Measurements from ENCODE around the gene LNX1.

The LNX1 gene

DNA sequence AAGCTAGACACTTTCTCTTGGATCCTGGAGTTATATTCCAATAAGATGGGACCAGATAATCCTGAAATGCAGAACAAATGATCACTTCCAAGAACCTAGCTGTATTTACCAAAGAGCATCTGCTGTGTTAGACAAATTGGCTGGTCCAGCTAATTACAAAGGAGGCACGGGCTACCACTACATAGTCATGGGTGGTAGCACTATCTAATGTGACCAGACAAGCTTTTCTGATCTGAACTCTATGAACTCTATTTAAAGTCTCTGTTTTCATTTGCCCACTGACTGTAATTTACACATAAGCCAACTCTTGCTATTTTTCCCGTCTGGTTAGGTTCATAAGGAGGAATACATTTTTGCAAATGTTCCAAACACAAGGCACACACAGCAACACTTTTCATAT is 34.6 kb downstream of the LNX1 start:
- DNase-seq (ENCODE audit: low read depth): no peak
- TF ChIP-seq, protein P1, sequence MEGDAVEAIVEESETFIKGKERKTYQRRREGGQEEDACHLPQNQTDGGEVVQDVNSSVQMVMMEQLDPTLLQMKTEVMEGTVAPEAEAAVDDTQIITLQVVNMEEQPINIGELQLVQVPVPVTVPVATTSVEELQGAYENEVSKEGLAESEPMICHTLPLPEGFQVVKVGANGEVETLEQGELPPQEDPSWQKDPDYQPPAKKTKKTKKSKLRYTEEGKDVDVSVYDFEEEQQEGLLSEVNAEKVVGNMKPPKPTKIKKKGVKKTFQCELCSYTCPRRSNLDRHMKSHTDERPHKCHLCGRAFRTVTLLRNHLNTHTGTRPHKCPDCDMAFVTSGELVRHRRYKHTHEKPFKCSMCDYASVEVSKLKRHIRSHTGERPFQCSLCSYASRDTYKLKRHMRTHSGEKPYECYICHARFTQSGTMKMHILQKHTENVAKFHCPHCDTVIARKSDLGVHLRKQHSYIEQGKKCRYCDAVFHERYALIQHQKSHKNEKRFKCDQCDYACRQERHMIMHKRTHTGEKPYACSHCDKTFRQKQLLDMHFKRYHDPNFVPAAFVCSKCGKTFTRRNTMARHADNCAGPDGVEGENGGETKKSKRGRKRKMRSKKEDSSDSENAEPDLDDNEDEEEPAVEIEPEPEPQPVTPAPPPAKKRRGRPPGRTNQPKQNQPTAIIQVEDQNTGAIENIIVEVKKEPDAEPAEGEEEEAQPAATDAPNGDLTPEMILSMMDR (IDR thresholded peaks at IDR 0.05; ENCODE audit: low read length, missing control alignments): no peak
- H3K4me3 ChIP-seq (replicated peaks; ENCODE audit: low read depth, low read length): no peak overlapping the region

GRCh38 chr4:53553486-53554210 is 37.6 kb downstream of the LNX1 start:
- no peak for DNase-seq (ENCODE audit: low read depth)
- TF ChIP-seq, protein P1 (IDR thresholded peaks at IDR 0.05; ENCODE audit: low read length, missing control alignments): no peak
- no peak overlapping the region for H3K4me3 ChIP-seq (replicated peaks; ENCODE audit: low read depth, low read length)

DNA sequence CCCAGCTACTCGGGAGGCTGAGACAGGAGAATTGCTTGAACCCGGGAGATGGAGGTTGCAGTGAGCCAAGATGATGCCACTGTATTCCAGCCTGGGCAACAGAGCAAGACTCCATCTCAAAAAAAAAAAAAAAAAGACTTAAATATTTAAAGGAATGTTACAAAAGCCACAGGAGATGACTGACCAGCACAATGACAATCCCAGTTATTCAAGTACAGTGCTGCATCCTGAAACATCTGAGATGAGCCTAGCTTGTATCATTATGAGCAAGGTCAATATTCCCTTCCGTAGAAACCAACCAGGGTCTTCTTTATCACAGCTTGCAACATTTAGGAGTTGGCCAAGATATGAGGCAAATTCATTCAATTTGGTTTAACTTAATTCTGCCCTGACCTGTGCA is 38.6 kb downstream of the LNX1 start:
- TF ChIP-seq, protein P1 (IDR thresholded peaks at IDR 0.05; ENCODE audit: low read length, missing control alignments): no peak
- DNase-seq (ENCODE audit: low read depth): no peak
- H3K4me3 ChIP-seq (replicated peaks; ENCODE audit: low read depth, low read length): no peak overlapping the region

DNA sequence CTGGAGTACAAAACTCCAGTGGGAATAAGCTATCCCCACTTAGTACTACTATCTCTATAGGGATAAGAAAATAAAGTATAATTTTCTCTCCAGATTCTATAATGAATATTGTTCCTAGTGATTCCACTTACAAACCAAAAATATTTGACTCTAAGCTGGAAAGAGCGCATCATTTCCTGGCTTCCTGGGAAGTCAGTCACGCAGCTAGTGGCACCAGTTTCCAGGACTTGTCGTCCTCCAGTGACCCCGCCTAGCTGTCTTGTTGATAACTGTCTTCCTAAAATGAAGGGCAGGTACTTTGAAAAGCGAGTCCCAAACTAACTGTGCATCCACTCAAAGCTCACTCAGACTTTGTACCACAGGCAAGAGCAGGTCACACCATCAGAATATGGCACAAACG is 39.3 kb downstream of the LNX1 start:
- peak; percentile 23 for DNase-seq (ENCODE audit: low read depth)
- TF ChIP-seq, protein P1 (IDR thresholded peaks at IDR 0.05; ENCODE audit: low read length, missing control alignments): no peak
- no peak overlapping the region for H3K4me3 ChIP-seq (replicated peaks; ENCODE audit: low read depth, low read length)

DNA sequence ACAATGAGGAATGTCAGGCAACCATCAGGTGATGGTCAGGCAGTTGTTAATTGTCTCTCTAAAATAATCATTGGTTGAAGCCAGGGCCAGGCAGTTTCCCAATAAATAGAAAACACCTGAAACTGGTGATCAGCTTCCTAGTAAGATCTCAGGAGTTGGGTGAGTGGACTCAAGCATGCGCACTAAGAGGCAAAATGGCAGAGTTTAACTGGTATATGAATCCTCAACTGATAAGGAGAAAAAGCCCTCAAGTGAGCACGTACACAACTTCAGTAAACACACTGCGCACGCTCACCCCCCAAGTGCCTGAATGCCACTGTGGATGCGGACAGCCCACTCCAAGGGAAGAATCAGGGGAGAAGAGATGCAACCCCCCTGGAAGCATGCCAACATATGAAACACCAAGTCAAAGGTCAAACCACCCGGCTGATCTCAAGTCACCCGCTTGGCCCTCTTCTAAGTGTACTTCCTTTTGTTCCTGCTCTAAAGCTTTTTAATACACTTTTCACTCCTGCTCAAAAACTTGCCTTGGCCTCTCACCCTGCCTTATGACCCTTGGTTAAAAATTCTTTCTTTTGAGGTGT is 39.9 kb downstream of the LNX1 start:
- H3K4me3 ChIP-seq (replicated peaks; ENCODE audit: low read depth, low read length): no peak overlapping the region
- no peak for DNase-seq (ENCODE audit: low read depth)
- TF ChIP-seq, protein P1 (IDR thresholded peaks at IDR 0.05; ENCODE audit: low read length, missing control alignments): no peak

DNA sequence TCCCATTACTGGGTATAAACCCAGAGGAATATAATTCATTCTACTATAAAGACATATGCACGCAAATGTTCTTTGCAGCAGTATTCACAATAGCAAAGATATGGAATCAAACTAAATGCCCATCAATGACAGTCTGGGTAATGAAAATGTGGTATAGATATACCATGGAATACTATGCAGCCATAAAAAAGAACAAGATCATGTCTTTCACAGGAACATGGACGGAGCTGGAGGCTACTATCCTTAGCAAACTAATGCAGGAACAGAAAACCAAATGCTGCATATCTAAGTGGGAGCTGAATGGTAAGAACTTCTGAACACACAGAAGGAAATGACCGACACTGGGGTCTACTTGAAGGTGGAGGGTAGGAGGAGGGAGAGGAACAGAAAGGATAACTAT is 42.6 kb downstream of the LNX1 start:
- DNase-seq (ENCODE audit: low read depth): no peak
- TF ChIP-seq, protein P1 (IDR thresholded peaks at IDR 0.05; ENCODE audit: low read length, missing control alignments): no peak
- H3K4me3 ChIP-seq (replicated peaks; ENCODE audit: low read depth, low read length): no peak overlapping the region

- TF ChIP-seq, protein P1 (IDR thresholded peaks at IDR 0.05; ENCODE audit: low read length, missing control alignments): no peak
- H3K4me3 ChIP-seq (replicated peaks; ENCODE audit: low read depth, low read length): no peak overlapping the region
- DNase-seq (ENCODE audit: low read depth): peak; percentile 65
Observed at GRCh38 chr4:53547983-53548382, 43.3 kb downstream of the LNX1 start.
